HepG2 (cell line): ENCODE results near the gene TOMM7. TPM values are rescaled to one million over a fixed set of nuclear protein-coding genes. Genes with fewer than 3 reads are reported as not detected.
A peak's percentile ranks its signal among the peaks of the same experiment; 100 is the strongest.

Experiments used
- BCL3 ChIP-seq: sonication (generic); formaldehyde crosslinking; IDR thresholded peaks from 2 replicates; pipeline ENCODE4 v1.5.1; 2020; ENCODE audit warnings: mild to moderate bottlenecking, missing genetic modification reagents, moderate library complexity
- DNMT3B ChIP-seq: conservative IDR thresholded peaks from 2 replicates; pipeline ENCODE4 v1.6.1; 2016; ENCODE audit warnings: missing biosample characterization, control low read depth
- FOXA1 ChIP-seq, 2 experiments: fragments of 450-650 bp in 1 of 2; sonication (generic) in 1 of 2; formaldehyde crosslinking in 1 of 2; IDR thresholded peaks; 2 replicates each; pipeline versions ENCODE4 v1.4.0 to v1.6.1; 2016 to 2020; ENCODE audit warnings: missing genetic modification reagents in 1 of 2
- FOXK1 ChIP-seq: sonication (generic); formaldehyde crosslinking; IDR thresholded peaks from 2 replicates; pipeline ENCODE4 v1.4.0; 2020; ENCODE audit warnings: low read depth, missing genetic modification reagents, borderline replicate concordance
- GATAD1 ChIP-seq: IDR thresholded peaks from 2 replicates; pipeline ENCODE4 v1.6.1; 2016; ENCODE audit warnings: missing genetic modification reagents, missing compliant biosample characterization
- HOXD1 ChIP-seq: sonication (generic); formaldehyde crosslinking; IDR thresholded peaks from 2 replicates; pipeline ENCODE4 v1.5.0; 2020; ENCODE audit warnings: missing genetic modification reagents
- KDM1A ChIP-seq: IDR thresholded peaks from 2 replicates; pipeline ENCODE4 v1.6.1; 2016; ENCODE audit warnings: missing compliant biosample characterization
- KDM3A ChIP-seq: IDR thresholded peaks from 2 replicates; pipeline ENCODE4 v1.6.1; 2018; ENCODE audit warnings: low read depth, missing compliant biosample characterization
- MAFF ChIP-seq: IDR thresholded peaks from 2 replicates; pipeline ENCODE4 v1.6.1; 2011; ENCODE audit warnings: low read depth, low read length, improper control_type of control experiment
- MATR3 ChIP-seq: sonication (generic); formaldehyde crosslinking; IDR thresholded peaks from 2 replicates; pipeline ENCODE4 v1.4.0; 2020; ENCODE audit warnings: missing genetic modification reagents
- NR2F6 ChIP-seq, 2 experiments: IDR thresholded peaks; 2 replicates each; pipeline ENCODE4 v1.6.1; 2016; ENCODE audit warnings: antibody characterized with exemption in 1 of 2, mild to moderate bottlenecking in 1 of 2
- NRL ChIP-seq: sonication (generic); formaldehyde crosslinking; IDR thresholded peaks from 2 replicates; pipeline ENCODE4 v1.5.0; 2020; ENCODE audit warnings: missing genetic modification reagents, mild to moderate bottlenecking, moderate library complexity, borderline replicate concordance
- PHB2 ChIP-seq: fragments of 450-650 bp; IDR thresholded peaks from 2 replicates; pipeline ENCODE4 v1.6.1; 2018; ENCODE audit not compliant: partially characterized antibody
- RFX5 ChIP-seq: IDR thresholded peaks from 2 replicates; pipeline ENCODE4 v1.6.1; 2011; ENCODE audit warnings: low read depth, low read length, improper control_type of control experiment
- SALL1 ChIP-seq: sonication (generic); formaldehyde crosslinking; IDR thresholded peaks from 2 replicates; pipeline ENCODE4 v1.8.0; 2022; ENCODE audit warnings: mild to moderate bottlenecking, missing genetic modification reagents
- SIX4 ChIP-seq: sonication (generic); formaldehyde crosslinking; IDR thresholded peaks from 2 replicates; pipeline ENCODE4 v1.4.0; 2020; ENCODE audit warnings: missing genetic modification reagents
- ZFX ChIP-seq: sonication (generic); formaldehyde crosslinking; IDR thresholded peaks from 2 replicates; pipeline ENCODE4 v1.4.0; 2020; ENCODE audit warnings: mild to moderate bottlenecking, low read depth, missing genetic modification reagents, moderate library complexity
- ZMYM4 ChIP-seq: sonication (generic); formaldehyde crosslinking; IDR thresholded peaks from 2 replicates; pipeline ENCODE4 v1.8.1; 2023; ENCODE audit warnings: mild to moderate bottlenecking, missing genetic modification reagents
- ZNF652 ChIP-seq: IDR thresholded peaks from 2 replicates; pipeline ENCODE4 v1.6.1; 2016; ENCODE audit warnings: low read depth, borderline replicate concordance
- ZNF747 ChIP-seq: sonication (generic); formaldehyde crosslinking; IDR thresholded peaks from 2 replicates; pipeline ENCODE4 v1.8.1; 2023; ENCODE audit warnings: missing genetic modification reagents, mild to moderate bottlenecking, borderline replicate concordance
- ZNF891 ChIP-seq: sonication (generic); formaldehyde crosslinking; IDR thresholded peaks from 2 replicates; pipeline ENCODE4 v1.5.0; 2020; ENCODE audit warnings: mild to moderate bottlenecking, missing genetic modification reagents
- polyA plus RNA-seq, 8 experiments: library from polyadenylated mRNA; depleted of rRNA in 3 of 8; stranded (reverse) in 7 of 8; unstranded in 1 of 8; fragments of >200 nt; fragmentation: Illumina TruSeq in 4 of 8; extraction: Trizol in 4 of 8; gene quantifications; 2 replicates each; pipeline versions ENCODE4 v1.2.1 to v1.2.3, GENCODE V29; 2011 to 2016; ENCODE audit warnings: low read depth in 4 of 8, missing spikeins in 1 of 8, mixed read lengths in 1 of 8; ENCODE audit not compliant: insufficient read depth in 1 of 8
- total RNA-seq, 5 experiments: library from RNA; depleted of rRNA; stranded (reverse); fragments of >200 nt; fragmentation: Illumina TruSeq; extraction: Trizol; gene quantifications; 2 replicates each; pipeline ENCODE4 v1.2.3, GENCODE V29; 2016; ENCODE audit warnings: low read depth in 1 of 5
- TF ChIP-seq, protein P1 (sequence below): sonication (generic); formaldehyde crosslinking; IDR thresholded peaks from 2 replicates; pipeline ENCODE4 v1.5.0; 2020; ENCODE audit warnings: missing genetic modification reagents
- TF ChIP-seq, protein P2 (sequence below): sonication (generic); formaldehyde crosslinking; IDR thresholded peaks from 2 replicates; pipeline ENCODE4 v1.4.0; 2020; ENCODE audit warnings: missing genetic modification reagents

Gene TOMM7
- total and polyA plus RNA-seq, 2 of the 13 experiments (the other 11 are each of a cell fraction or from before 2014, with no cell fraction given): 251 to 369 TPM

- TF ChIP-seq, protein P1, sequence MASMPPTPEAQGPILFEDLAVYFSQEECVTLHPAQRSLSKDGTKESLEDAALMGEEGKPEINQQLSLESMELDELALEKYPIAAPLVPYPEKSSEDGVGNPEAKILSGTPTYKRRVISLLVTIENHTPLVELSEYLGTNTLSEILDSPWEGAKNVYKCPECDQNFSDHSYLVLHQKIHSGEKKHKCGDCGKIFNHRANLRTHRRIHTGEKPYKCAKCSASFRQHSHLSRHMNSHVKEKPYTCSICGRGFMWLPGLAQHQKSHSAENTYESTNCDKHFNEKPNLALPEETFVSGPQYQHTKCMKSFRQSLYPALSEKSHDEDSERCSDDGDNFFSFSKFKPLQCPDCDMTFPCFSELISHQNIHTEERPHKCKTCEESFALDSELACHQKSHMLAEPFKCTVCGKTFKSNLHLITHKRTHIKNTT (CRISPR knock-in tag): no peak
- TF ChIP-seq ZMYM4 (CRISPR knock-in tag) (no peak), KDM1A (CRISPR knock-in tag) (no peak), MAFF (peak; percentile 81), HOXD1 (CRISPR knock-in tag) (no peak), PHB2 (no peak), FOXA1 (IDR thresholded peaks at IDR 0.05) (peak; percentile 60), FOXA1 (CRISPR knock-in tag; IDR thresholded peaks at IDR 0.05) (peak; percentile 56; the same call in 1 of the 2 replicates), NR2F6 (IDR thresholded peaks at IDR 0.05) (0 out of 2 replicates have a peak, but pooled peaks have one; percentile 45), NR2F6 (CRISPR knock-in tag; IDR thresholded peaks at IDR 0.05) (no peak), SIX4 (peak; percentile 82), FOXK1 (CRISPR knock-in tag) (no peak), ZNF891 (no peak), ZNF747 (CRISPR knock-in tag) (no peak), KDM3A (CRISPR knock-in tag) (no peak), ZFX (CRISPR knock-in tag) (no peak), BCL3 (no peak), SALL1 (peak; percentile 21; the same call in 1 of the 2 replicates), ZNF652 (CRISPR knock-in tag) (peak; percentile 88), MATR3 (CRISPR knock-in tag) (no peak), NRL (no peak), RFX5 (no peak), DNMT3B (CRISPR knock-in tag) (no peak), GATAD1 (CRISPR knock-in tag) (peak; percentile 37; the same call in 1 of the 2 replicates)
- TF ChIP-seq, protein P2, sequence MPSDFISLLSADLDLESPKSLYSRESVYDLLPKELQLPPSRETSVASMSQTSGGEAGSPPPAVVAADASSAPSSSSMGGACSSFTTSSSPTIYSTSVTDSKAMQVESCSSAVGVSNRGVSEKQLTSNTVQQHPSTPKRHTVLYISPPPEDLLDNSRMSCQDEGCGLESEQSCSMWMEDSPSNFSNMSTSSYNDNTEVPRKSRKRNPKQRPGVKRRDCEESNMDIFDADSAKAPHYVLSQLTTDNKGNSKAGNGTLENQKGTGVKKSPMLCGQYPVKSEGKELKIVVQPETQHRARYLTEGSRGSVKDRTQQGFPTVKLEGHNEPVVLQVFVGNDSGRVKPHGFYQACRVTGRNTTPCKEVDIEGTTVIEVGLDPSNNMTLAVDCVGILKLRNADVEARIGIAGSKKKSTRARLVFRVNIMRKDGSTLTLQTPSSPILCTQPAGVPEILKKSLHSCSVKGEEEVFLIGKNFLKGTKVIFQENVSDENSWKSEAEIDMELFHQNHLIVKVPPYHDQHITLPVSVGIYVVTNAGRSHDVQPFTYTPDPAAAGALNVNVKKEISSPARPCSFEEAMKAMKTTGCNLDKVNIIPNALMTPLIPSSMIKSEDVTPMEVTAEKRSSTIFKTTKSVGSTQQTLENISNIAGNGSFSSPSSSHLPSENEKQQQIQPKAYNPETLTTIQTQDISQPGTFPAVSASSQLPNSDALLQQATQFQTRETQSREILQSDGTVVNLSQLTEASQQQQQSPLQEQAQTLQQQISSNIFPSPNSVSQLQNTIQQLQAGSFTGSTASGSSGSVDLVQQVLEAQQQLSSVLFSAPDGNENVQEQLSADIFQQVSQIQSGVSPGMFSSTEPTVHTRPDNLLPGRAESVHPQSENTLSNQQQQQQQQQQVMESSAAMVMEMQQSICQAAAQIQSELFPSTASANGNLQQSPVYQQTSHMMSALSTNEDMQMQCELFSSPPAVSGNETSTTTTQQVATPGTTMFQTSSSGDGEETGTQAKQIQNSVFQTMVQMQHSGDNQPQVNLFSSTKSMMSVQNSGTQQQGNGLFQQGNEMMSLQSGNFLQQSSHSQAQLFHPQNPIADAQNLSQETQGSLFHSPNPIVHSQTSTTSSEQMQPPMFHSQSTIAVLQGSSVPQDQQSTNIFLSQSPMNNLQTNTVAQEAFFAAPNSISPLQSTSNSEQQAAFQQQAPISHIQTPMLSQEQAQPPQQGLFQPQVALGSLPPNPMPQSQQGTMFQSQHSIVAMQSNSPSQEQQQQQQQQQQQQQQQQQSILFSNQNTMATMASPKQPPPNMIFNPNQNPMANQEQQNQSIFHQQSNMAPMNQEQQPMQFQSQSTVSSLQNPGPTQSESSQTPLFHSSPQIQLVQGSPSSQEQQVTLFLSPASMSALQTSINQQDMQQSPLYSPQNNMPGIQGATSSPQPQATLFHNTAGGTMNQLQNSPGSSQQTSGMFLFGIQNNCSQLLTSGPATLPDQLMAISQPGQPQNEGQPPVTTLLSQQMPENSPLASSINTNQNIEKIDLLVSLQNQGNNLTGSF (CRISPR knock-in tag): no peak
Measured at GRCh38 chr7:22814261-22815208, 8.1 kb downstream of the TOMM7 start (continued).
